ENCODE measurements around the gene SNAPC1.

SNAPC1 gene

DNA sequence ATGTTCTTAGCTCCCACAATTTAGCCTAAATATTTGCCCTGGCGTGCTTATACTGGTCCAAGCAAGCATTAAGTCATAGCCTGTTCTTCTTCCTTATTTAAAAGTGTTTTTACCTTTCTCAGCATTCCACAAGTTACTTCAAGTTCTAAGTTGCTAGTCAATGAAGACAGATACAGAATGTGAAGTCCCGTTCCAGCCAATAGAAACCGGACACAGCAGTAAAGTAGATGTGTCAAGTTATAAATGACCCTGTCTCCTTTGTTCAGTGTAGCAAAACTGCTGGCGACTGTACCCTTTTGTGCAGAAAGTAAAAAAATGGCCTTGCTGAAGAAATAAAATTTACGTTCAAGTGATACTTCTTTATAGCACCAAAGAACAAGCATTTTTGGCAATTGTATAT lies 3.9 kb downstream of the SNAPC1 start:
- H3K27me3 ChIP-seq (ENCODE audit: insufficient read depth, low read length): no peaks in the 10 kb centered on the region
- H3K4me2 ChIP-seq (ENCODE audit: low read length): peak overlapping the region; percentile 77
- H3K9ac ChIP-seq (ENCODE audit: low read length): peak overlapping the region; percentile 93; the same call in 1 of the 2 replicates

DNA sequence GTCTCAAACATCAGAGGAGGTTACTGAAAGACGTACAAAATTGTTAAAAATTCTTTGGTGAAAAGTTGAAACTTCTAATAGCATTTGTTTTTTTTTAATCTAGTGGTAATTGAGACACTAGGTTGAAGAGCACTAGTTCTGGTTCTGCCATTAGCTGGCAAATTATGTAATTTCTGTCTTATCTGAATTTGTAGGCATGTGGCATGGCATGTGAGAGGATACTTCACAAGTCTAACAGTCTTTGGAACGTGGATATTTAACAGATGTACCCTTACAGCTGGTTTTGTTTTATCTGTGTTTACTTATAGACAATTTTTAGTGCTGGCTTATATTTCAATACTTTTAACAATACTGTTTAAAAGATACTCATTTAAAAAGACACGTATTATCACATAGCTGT lies 6.0 kb downstream of the SNAPC1 start:
- peaks cover 38% of the 10 kb centered on the region for H3K79me2 ChIP-seq (ENCODE audit: insufficient read depth, low read length)
- no peak overlapping the region for H3K4me3 ChIP-seq (ENCODE audit: low read depth, low read length, poor library complexity, severe bottlenecking)
- no peak overlapping the region for H3K4me2 ChIP-seq (ENCODE audit: low read length)
- no peak overlapping the region for H2AFZ ChIP-seq (ENCODE audit: low read length)
- H3K4me1 ChIP-seq (ENCODE audit: insufficient read depth, low read length, severe bottlenecking): peaks cover 35% of the 10 kb centered on the region
- H3K27me3 ChIP-seq (ENCODE audit: insufficient read depth, low read length): no peaks in the 10 kb centered on the region
- no peak overlapping the region for H3K27ac ChIP-seq (ENCODE audit: low read depth, low read length, poor library complexity, severe bottlenecking)
- H3F3A ChIP-seq (ENCODE audit: insufficient read depth, low read length): no peaks in the 10 kb centered on the region
- no peak overlapping the region for H3K9ac ChIP-seq (ENCODE audit: low read length)
- no peaks in the 10 kb centered on the region for H3K9me3 ChIP-seq (ENCODE audit: low read length)
- H4K20me1 ChIP-seq (ENCODE audit: insufficient read depth, low read length): no peaks in the 10 kb centered on the region
- TF ChIP-seq, protein P1, sequence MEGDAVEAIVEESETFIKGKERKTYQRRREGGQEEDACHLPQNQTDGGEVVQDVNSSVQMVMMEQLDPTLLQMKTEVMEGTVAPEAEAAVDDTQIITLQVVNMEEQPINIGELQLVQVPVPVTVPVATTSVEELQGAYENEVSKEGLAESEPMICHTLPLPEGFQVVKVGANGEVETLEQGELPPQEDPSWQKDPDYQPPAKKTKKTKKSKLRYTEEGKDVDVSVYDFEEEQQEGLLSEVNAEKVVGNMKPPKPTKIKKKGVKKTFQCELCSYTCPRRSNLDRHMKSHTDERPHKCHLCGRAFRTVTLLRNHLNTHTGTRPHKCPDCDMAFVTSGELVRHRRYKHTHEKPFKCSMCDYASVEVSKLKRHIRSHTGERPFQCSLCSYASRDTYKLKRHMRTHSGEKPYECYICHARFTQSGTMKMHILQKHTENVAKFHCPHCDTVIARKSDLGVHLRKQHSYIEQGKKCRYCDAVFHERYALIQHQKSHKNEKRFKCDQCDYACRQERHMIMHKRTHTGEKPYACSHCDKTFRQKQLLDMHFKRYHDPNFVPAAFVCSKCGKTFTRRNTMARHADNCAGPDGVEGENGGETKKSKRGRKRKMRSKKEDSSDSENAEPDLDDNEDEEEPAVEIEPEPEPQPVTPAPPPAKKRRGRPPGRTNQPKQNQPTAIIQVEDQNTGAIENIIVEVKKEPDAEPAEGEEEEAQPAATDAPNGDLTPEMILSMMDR (IDR thresholded peaks at IDR 0.05; ENCODE audit: low read length): no peak
- TF ChIP-seq EZH2 (IDR thresholded peaks at IDR 0.05; ENCODE audit: borderline replicate concordance, low read length): no peak
- H3K36me3 ChIP-seq (ENCODE audit: insufficient read depth, low read length): peaks cover 68% of the 10 kb centered on the region
- H3K9me2 ChIP-seq (ENCODE audit: low read depth, low read length): no peaks in the 10 kb centered on the region

More for the DNA sequence above, 3.9 kb downstream of the SNAPC1 start:
- Histone ChIP-seq H3K4me3 (ENCODE audit: low read depth, low read length, poor library complexity, severe bottlenecking) (peak overlapping the region; percentile 97), H2AFZ (ENCODE audit: low read length) (no peak overlapping the region), H3K9me3 (ENCODE audit: low read length) (no peaks in the 10 kb centered on the region), H3K27ac (ENCODE audit: low read depth, low read length, poor library complexity, severe bottlenecking) (peak overlapping the region; percentile 66), H3F3A (ENCODE audit: insufficient read depth, low read length) (no peaks in the 10 kb centered on the region), H4K20me1 (ENCODE audit: insufficient read depth, low read length) (no peaks in the 10 kb centered on the region), H3K9me2 (ENCODE audit: low read depth, low read length) (no peaks in the 10 kb centered on the region), H3K36me3 (ENCODE audit: insufficient read depth, low read length) (peaks cover 47% of the 10 kb centered on the region), H3K79me2 (ENCODE audit: insufficient read depth, low read length) (peaks cover 46% of the 10 kb centered on the region), H3K4me1 (ENCODE audit: insufficient read depth, low read length, severe bottlenecking) (peaks cover 42% of the 10 kb centered on the region)
- TF ChIP-seq, protein P1 (IDR thresholded peaks at IDR 0.05; ENCODE audit: low read length): no peak
- TF ChIP-seq EZH2 (IDR thresholded peaks at IDR 0.05; ENCODE audit: borderline replicate concordance, low read length): no peak

DNA sequence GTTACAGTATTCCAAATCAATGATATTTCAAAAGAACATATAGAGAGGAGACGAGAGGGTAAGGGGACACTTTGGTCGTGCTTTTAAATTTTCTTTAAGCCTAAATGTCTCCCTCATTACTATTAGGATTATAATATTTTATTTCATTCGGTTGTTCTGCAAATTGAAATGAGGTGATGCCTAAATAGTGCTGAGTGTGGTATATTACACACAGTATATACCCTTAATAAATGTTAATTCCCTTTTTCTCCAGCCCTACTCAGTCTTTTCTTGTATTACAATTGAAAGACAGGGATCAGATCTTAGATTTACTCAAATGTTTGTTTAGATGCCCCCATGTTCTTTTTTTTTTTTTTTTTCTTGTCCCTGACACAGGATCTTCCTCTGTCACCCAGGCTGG lies 7.7 kb downstream of the SNAPC1 start:
- H3K27me3 ChIP-seq (ENCODE audit: insufficient read depth, low read length): no peaks in the 10 kb centered on the region
- H3K9me3 ChIP-seq (ENCODE audit: low read length): no peaks in the 10 kb centered on the region
- no peak overlapping the region for H3K9ac ChIP-seq (ENCODE audit: low read length)
- H3K4me3 ChIP-seq (ENCODE audit: low read depth, low read length, poor library complexity, severe bottlenecking): no peak overlapping the region
- peaks cover 19% of the 10 kb centered on the region for H3K4me1 ChIP-seq (ENCODE audit: insufficient read depth, low read length, severe bottlenecking)
- no peak overlapping the region for H2AFZ ChIP-seq (ENCODE audit: low read length)
- no peaks in the 10 kb centered on the region for H3F3A ChIP-seq (ENCODE audit: insufficient read depth, low read length)
- no peaks in the 10 kb centered on the region for H3K9me2 ChIP-seq (ENCODE audit: low read depth, low read length)
- H3K27ac ChIP-seq (ENCODE audit: low read depth, low read length, poor library complexity, severe bottlenecking): no peak overlapping the region
- no peak overlapping the region for H3K4me2 ChIP-seq (ENCODE audit: low read length)
- TF ChIP-seq EZH2 (IDR thresholded peaks at IDR 0.05; ENCODE audit: borderline replicate concordance, low read length): no peak
- TF ChIP-seq, protein P1 (IDR thresholded peaks at IDR 0.05; ENCODE audit: low read length): no peak
- H4K20me1 ChIP-seq (ENCODE audit: insufficient read depth, low read length): no peaks in the 10 kb centered on the region
- peaks cover 21% of the 10 kb centered on the region for H3K79me2 ChIP-seq (ENCODE audit: insufficient read depth, low read length)
- H3K36me3 ChIP-seq (ENCODE audit: insufficient read depth, low read length): peaks cover 77% of the 10 kb centered on the region

Measured in OCI-LY1 (cell line).